Measurements from ENCODE around the gene RIMBP2. TPM values are rescaled to one million over a fixed set of nuclear protein-coding genes. Genes with fewer than 3 reads are reported as not detected.

The RIMBP2 gene
- polyA plus RNA-seq, 1 of the 3 experiments (the other 2 are of a cell fraction) = 0.90 TPM

DNA sequence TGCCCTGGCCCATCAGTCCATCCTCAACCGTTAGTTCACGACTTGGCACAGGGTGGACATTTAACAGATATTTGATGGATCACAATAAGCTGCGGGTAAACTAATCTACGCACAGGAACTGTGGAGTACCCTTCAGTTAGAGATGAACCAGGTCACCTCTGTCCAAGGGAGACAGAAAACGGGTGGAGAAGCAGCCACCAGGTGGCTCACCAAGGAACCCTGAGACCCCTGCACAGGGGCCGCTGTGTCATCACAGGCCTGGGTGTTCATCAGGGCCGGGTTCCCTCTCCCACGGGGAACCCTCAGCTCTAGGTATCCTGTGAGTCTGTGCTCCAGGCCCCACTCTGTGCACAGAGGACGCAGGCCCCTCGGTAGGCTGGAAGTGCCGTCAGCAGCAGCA lies 256.2 kb downstream of the RIMBP2 start:
- no peak overlapping the region for H3K4me3 ChIP-seq (ENCODE audit: low read depth in 2 of 2, low read length in 1 of 2)
- WGBS (ENCODE audit: low lambda C conversion rate) = 77% methylated on average over 5 of the region's 11 CpGs
- no peaks in the 10 kb centered on the region for H4K20me1 ChIP-seq (ENCODE audit: insufficient read depth)
- POLR2A ChIA-PET = no interaction called here
- H3K9me3 ChIP-seq = no peaks in the 10 kb centered on the region
- H3K4me2 ChIP-seq = no peak overlapping the region
- no peaks in the 10 kb centered on the region for H3F3A ChIP-seq (replicated peaks; ENCODE audit: insufficient read depth)
- TF ChIP-seq YY1 (IDR thresholded peaks at IDR 0.05; ENCODE audit: low read depth) = no peak
- no peak for TF ChIP-seq GATA2 (CRISPR knock-in tag; IDR thresholded peaks at IDR 0.05)
- peak; percentile 11; the same call in 1 of the 2 replicates for TF ChIP-seq RAD21 (IDR thresholded peaks at IDR 0.05; ENCODE audit: low read length)
- no peak for TF ChIP-seq SIN3A (IDR thresholded peaks at IDR 0.05; ENCODE audit: borderline replicate concordance, low read depth, low read length)
- TF ChIP-seq FOXJ3 (CRISPR knock-in tag; IDR thresholded peaks at IDR 0.05) = no peak
- no peak overlapping the region for H3K9ac ChIP-seq
- no peaks in the 10 kb centered on the region for H3K9me2 ChIP-seq
- H3K27me3 ChIP-seq (ENCODE audit: insufficient read depth) = no peaks in the 10 kb centered on the region
- no peak overlapping the region for H2AFZ ChIP-seq (ENCODE audit: low read depth)
- H3K4me1 ChIP-seq (ENCODE audit: control insufficient read depth in 1 of 2, insufficient read depth in 2 of 2, low read depth in 1 of 2, low read length in 1 of 2) = peaks cover 0 to 35% of the 10 kb centered on the region in 2 experiments; a peak in 1 of 4 replicates
- peak; percentile 50 for DNase-seq
- CTCF ChIA-PET = interaction anchor here (0.9 to 4.3 kb wide), 6 partner anchors 16 to 418 kb away, joined by 3 to 27 read pairs (median 5); no protein-coding TSS in a partner anchor
- no peaks in the 10 kb centered on the region for H3K79me2 ChIP-seq (ENCODE audit: insufficient read depth)
- H3K27ac ChIP-seq (ENCODE audit: low read depth in 2 of 2, low read length in 1 of 2) = no peak overlapping the region; a peak in 1 of 4 replicates
- no peaks in the 10 kb centered on the region for H3K36me3 ChIP-seq (replicated peaks in 1 of 2; ENCODE audit: control insufficient read depth in 1 of 2, insufficient read depth in 2 of 2, low read length in 1 of 2)

- no peaks in the 10 kb centered on the region for H3K9me3 ChIP-seq
- peaks cover 0 to 27% of the 10 kb centered on the region in 2 experiments; a peak in 1 of 4 replicates for H3K4me1 ChIP-seq (ENCODE audit: control insufficient read depth in 1 of 2, insufficient read depth in 2 of 2, low read depth in 1 of 2, low read length in 1 of 2)
- no peak for DNase-seq
- no peaks in the 10 kb centered on the region for H3K27me3 ChIP-seq (ENCODE audit: insufficient read depth)
- no peak overlapping the region for H2AFZ ChIP-seq (ENCODE audit: low read depth)
- WGBS (ENCODE audit: low lambda C conversion rate) = 80% methylated on average over 1 of the region's 12 CpGs
- H3K79me2 ChIP-seq (ENCODE audit: insufficient read depth) = no peaks in the 10 kb centered on the region
- H3K27ac ChIP-seq (ENCODE audit: low read depth in 2 of 2, low read length in 1 of 2) = no peak overlapping the region; a peak in 1 of 4 replicates
- no peak overlapping the region for H3K4me3 ChIP-seq (ENCODE audit: low read depth in 2 of 2, low read length in 1 of 2)
- H3K4me2 ChIP-seq = no peak overlapping the region
- H3K36me3 ChIP-seq (replicated peaks in 1 of 2; ENCODE audit: control insufficient read depth in 1 of 2, insufficient read depth in 2 of 2, low read length in 1 of 2) = no peaks in the 10 kb centered on the region
- CTCF ChIA-PET = interaction anchor here (2.1 to 2.8 kb wide), 2 partner anchors 289 to 416 kb away, joined by 6 to 14 read pairs; no protein-coding TSS in a partner anchor
- H3K9ac ChIP-seq = no peak overlapping the region
- H3F3A ChIP-seq (replicated peaks; ENCODE audit: insufficient read depth) = no peaks in the 10 kb centered on the region
- POLR2A ChIA-PET = no interaction called here
- H4K20me1 ChIP-seq (ENCODE audit: insufficient read depth) = no peaks in the 10 kb centered on the region
- no peak for TF ChIP-seq JUND (IDR thresholded peaks at IDR 0.05)
- TF ChIP-seq, protein P1, sequence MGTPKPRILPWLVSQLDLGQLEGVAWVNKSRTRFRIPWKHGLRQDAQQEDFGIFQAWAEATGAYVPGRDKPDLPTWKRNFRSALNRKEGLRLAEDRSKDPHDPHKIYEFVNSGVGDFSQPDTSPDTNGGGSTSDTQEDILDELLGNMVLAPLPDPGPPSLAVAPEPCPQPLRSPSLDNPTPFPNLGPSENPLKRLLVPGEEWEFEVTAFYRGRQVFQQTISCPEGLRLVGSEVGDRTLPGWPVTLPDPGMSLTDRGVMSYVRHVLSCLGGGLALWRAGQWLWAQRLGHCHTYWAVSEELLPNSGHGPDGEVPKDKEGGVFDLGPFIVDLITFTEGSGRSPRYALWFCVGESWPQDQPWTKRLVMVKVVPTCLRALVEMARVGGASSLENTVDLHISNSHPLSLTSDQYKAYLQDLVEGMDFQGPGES (IDR thresholded peaks at IDR 0.05; ENCODE audit: low read depth, low read length) = no peak
- TF ChIP-seq NFIC (IDR thresholded peaks at IDR 0.05; ENCODE audit: borderline replicate concordance) = no peak
- TF ChIP-seq NRF1 (IDR thresholded peaks at IDR 0.05; ENCODE audit: low read depth, low read length) = no peak
- no peak for TF ChIP-seq POLR2AphosphoS5 (IDR thresholded peaks at IDR 0.05; ENCODE audit: low read depth, low read length)
- TF ChIP-seq TAF1 (IDR thresholded peaks at IDR 0.05; ENCODE audit: borderline replicate concordance, low read depth, low read length) = no peak
- no peaks in the 10 kb centered on the region for H3K9me2 ChIP-seq
Observed at GRCh38 chr12:130458341-130458740, 257.8 kb downstream of the RIMBP2 start.

GRCh38 chr12:130457215-130457614 lies 258.9 kb downstream of the RIMBP2 start:
- Histone ChIP-seq H3K4me2 (no peak overlapping the region), H3K9ac (no peak overlapping the region), H3K4me3 (ENCODE audit: low read depth in 2 of 2, low read length in 1 of 2) (no peak overlapping the region), H3K27me3 (ENCODE audit: insufficient read depth) (no peaks in the 10 kb centered on the region), H3F3A (replicated peaks; ENCODE audit: insufficient read depth) (no peaks in the 10 kb centered on the region), H3K9me2 (no peaks in the 10 kb centered on the region), H3K79me2 (ENCODE audit: insufficient read depth) (no peaks in the 10 kb centered on the region), H3K4me1 (ENCODE audit: control insufficient read depth in 1 of 2, insufficient read depth in 2 of 2, low read depth in 1 of 2, low read length in 1 of 2) (peaks cover 0 to 19% of the 10 kb centered on the region in 2 experiments; a peak in 1 of 4 replicates), H2AFZ (ENCODE audit: low read depth) (no peak overlapping the region), H3K36me3 (replicated peaks in 1 of 2; ENCODE audit: control insufficient read depth in 1 of 2, insufficient read depth in 2 of 2, low read length in 1 of 2) (no peaks in the 10 kb centered on the region), H3K27ac (ENCODE audit: low read depth in 2 of 2, low read length in 1 of 2) (no peak overlapping the region; a peak in 1 of 4 replicates), H3K9me3 (no peaks in the 10 kb centered on the region), H4K20me1 (ENCODE audit: insufficient read depth) (no peaks in the 10 kb centered on the region)
- ChIA-PET POLR2A (interaction anchor here (1.1 kb wide), 1 partner anchor 115 kb away, joined by 4 read pairs; no protein-coding TSS in a partner anchor), CTCF (interaction anchor here (2.8 kb wide), 1 partner anchor 291 kb away, joined by 14 read pairs; no protein-coding TSS in a partner anchor)
- DNase-seq = no peak
- WGBS (ENCODE audit: low lambda C conversion rate) = 56% methylated on average over 5 of the region's 9 CpGs
- TF ChIP-seq, protein P1 (IDR thresholded peaks at IDR 0.05; ENCODE audit: low read depth, low read length) = no peak
- TF ChIP-seq RAD21 (IDR thresholded peaks at IDR 0.05; ENCODE audit: low read length) (no peak), RCOR1 (IDR thresholded peaks at IDR 0.05; ENCODE audit: low read length) (no peak), ELF1 (IDR thresholded peaks at IDR 0.05) (no peak)
- TF ChIP-seq, protein P2, sequence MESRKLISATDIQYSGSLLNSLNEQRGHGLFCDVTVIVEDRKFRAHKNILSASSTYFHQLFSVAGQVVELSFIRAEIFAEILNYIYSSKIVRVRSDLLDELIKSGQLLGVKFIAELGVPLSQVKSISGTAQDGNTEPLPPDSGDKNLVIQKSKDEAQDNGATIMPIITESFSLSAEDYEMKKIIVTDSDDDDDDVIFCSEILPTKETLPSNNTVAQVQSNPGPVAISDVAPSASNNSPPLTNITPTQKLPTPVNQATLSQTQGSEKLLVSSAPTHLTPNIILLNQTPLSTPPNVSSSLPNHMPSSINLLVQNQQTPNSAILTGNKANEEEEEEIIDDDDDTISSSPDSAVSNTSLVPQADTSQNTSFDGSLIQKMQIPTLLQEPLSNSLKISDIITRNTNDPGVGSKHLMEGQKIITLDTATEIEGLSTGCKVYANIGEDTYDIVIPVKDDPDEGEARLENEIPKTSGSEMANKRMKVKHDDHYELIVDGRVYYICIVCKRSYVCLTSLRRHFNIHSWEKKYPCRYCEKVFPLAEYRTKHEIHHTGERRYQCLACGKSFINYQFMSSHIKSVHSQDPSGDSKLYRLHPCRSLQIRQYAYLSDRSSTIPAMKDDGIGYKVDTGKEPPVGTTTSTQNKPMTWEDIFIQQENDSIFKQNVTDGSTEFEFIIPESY (IDR thresholded peaks at IDR 0.05; ENCODE audit: borderline replicate concordance, low read depth) = no peak

Measured in SK-N-SH (cell line).